ENCODE data around the gene HNF1B.

- TF ChIP-seq POLR2A (IDR thresholded peaks at IDR 0.05) (no peak), CTCF (IDR thresholded peaks at IDR 0.05) (no peak)
Observed at GRCh38 chr17:37691807-37692206, 53.1 kb downstream of the HNF1B start.
